Parathyroid adenoma (tissue), 2 donors: Measurements from ENCODE around the gene KDM4B.

ENCODE experiments used
- H2AFZ ChIP-seq: fragments of 300-600 bp; sonication (generic); one replicate; pipeline ENCODE4 v1.7.0; 2017; ENCODE audit warnings: antibody characterized with exemption, mild to moderate bottlenecking
- H3K27ac ChIP-seq: fragments of 300-600 bp; sonication (generic); one replicate; pipeline ENCODE4 v1.7.0; 2017
- H3K27me3 ChIP-seq: fragments of 300-600 bp; sonication (generic); one replicate; pipeline ENCODE4 v1.7.0; 2017; ENCODE audit warnings: low read length; ENCODE audit not compliant: control insufficient read depth, insufficient read depth
- H3K36me3 ChIP-seq: fragments of 300-600 bp; sonication (generic); one replicate; pipeline ENCODE4 v1.7.0; 2017; ENCODE audit warnings: low read length; ENCODE audit not compliant: control insufficient read depth, insufficient read depth
- H3K4me1 ChIP-seq: fragments of 300-600 bp; sonication (generic); one replicate; pipeline ENCODE4 v1.7.0; 2017; ENCODE audit warnings: control low read depth
- H3K4me2 ChIP-seq: fragments of 300-600 bp; sonication (generic); one replicate; pipeline ENCODE4 v1.7.0; 2017; ENCODE audit warnings: low read length
- H3K4me3 ChIP-seq: fragments of 300-600 bp; sonication (generic); one replicate; pipeline ENCODE4 v1.7.0; 2017; ENCODE audit warnings: low read depth, low read length
- H3K79me2 ChIP-seq: fragments of 300-600 bp; sonication (generic); one replicate; pipeline ENCODE4 v1.7.0; 2017; ENCODE audit warnings: control low read depth
- H3K9ac ChIP-seq: fragments of 300-600 bp; sonication (generic); one replicate; pipeline ENCODE4 v1.7.0; 2017; ENCODE audit warnings: mild to moderate bottlenecking
- H3K9me3 ChIP-seq: fragments of 300-600 bp; sonication (generic); one replicate; pipeline ENCODE4 v1.7.0; 2017; ENCODE audit warnings: low read length; ENCODE audit not compliant: control insufficient read depth
- CTCF ChIP-seq: fragments of 300-600 bp; sonication (generic); IDR thresholded peaks from one replicate; pipeline ENCODE4 v1.7.0; 2017; ENCODE audit warnings: antibody characterized with exemption, mild to moderate bottlenecking
- donor health status: primary hyperparathyroidism.

The KDM4B gene

GRCh38 chr19:4987692-4988370 lies 18.9 kb downstream of the KDM4B start:
- H3K27ac ChIP-seq, result no peak overlapping the region
- no peaks in the 10 kb centered on the region for H3K27me3 ChIP-seq

DNA sequence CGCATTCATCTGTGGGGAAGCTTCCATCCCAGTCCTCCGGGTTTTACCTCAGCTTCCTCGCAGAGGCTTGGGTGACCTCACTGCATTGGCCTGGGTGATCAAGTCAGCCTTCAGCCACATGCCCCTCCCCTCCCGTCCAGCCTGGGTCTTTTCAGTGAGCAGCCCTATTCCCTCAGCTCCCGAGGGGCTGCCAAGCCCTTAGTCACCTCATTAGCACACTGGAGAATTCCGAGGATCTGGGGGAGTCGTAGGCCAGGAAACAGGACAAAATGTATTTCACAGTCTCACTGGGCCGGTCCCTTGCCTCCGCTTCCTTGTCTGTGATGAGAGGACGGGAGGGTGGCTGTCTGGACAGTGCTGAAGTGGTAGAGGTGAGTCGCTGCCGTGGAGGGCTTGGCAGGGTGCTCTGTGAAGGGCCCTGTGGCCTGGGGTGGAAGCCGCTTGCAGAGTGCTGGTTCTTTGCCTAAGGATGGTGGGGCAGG lies 19.9 kb downstream of the KDM4B start:
- Histone ChIP-seq H3K4me1 (peaks cover 28% of the 10 kb centered on the region), H3K27ac (no peak overlapping the region)

More at GRCh38 chr19:4987692-4988370, 18.9 kb downstream of the KDM4B start:
- Histone ChIP-seq H3K4me3 (no peak overlapping the region), H3K4me1 (peaks cover 20% of the 10 kb centered on the region), H3K4me2 (no peak overlapping the region), H3K36me3 (no peaks in the 10 kb centered on the region), H2AFZ (no peak overlapping the region), H3K9me3 (no peaks in the 10 kb centered on the region), H3K9ac (no peak overlapping the region), H3K79me2 (peaks cover 50% of the 10 kb centered on the region)
- TF ChIP-seq CTCF, result no peak

GRCh38 chr19:4990306-4990705 lies 21.4 kb downstream of the KDM4B start:
- H3K36me3 ChIP-seq, result no peaks in the 10 kb centered on the region
- H2AFZ ChIP-seq, result no peak overlapping the region
- TF ChIP-seq CTCF, result no peak
- peak overlapping the region; percentile 80 for H3K27ac ChIP-seq
- H3K9me3 ChIP-seq, result no peaks in the 10 kb centered on the region
- H3K9ac ChIP-seq, result no peak overlapping the region
- no peak overlapping the region for H3K4me3 ChIP-seq
- no peaks in the 10 kb centered on the region for H3K27me3 ChIP-seq
- H3K4me1 ChIP-seq, result peaks cover 19% of the 10 kb centered on the region
- peaks cover 45% of the 10 kb centered on the region for H3K79me2 ChIP-seq
- H3K4me2 ChIP-seq, result no peak overlapping the region

More for the DNA sequence above, 19.9 kb downstream of the KDM4B start:
- TF ChIP-seq CTCF, result no peak
- Histone ChIP-seq H3K36me3 (no peaks in the 10 kb centered on the region), H3K27me3 (no peaks in the 10 kb centered on the region), H3K9ac (no peak overlapping the region), H3K4me3 (no peak overlapping the region), H3K4me2 (no peak overlapping the region), H3K79me2 (peaks cover 47% of the 10 kb centered on the region), H3K9me3 (no peaks in the 10 kb centered on the region), H2AFZ (no peak overlapping the region)

GRCh38 chr19:4991538-4991937 lies 22.6 kb downstream of the KDM4B start:
- Histone ChIP-seq H3K79me2 (peaks cover 39% of the 10 kb centered on the region), H3K4me1 (peaks cover 19% of the 10 kb centered on the region), H3K4me2 (peak overlapping the region; percentile 16), H3K27ac (peak overlapping the region; percentile 80), H3K4me3 (no peak overlapping the region), H3K9ac (no peak overlapping the region), H3K27me3 (no peaks in the 10 kb centered on the region), H2AFZ (peak overlapping the region; percentile 30), H3K9me3 (no peaks in the 10 kb centered on the region), H3K36me3 (no peaks in the 10 kb centered on the region)
- no peak for TF ChIP-seq CTCF
